COLO668 (cell line): ENCODE measurements around the gene HSPB6.

Experiments
- DNase-seq: peaks from one replicate; lab custom pipeline; 2025; ENCODE audit not compliant: unreplicated experiment; lab: John Stamatoyannopoulos, UW

The HSPB6 gene

DNA sequence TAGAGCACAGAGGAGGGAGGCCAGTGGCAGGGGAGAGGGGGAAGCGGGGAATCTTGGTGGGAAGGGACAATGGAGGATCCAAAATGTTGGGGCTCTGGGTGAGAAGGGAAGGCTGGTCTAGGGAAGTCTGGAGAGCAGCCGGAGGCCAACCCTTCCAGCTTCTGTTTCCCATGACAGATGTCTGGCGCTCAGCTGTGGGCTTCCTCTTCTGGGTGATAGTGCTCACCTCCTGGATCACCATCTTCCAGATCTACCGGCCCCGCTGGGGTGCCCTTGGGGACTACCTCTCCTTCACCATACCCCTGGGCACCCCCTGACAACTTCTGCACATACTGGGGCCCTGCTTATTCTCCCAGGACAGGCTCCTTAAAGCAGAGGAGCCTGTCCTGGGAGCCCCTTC, 10.3 kb downstream of the HSPB6 start:
- DNase-seq = no peak

DNA sequence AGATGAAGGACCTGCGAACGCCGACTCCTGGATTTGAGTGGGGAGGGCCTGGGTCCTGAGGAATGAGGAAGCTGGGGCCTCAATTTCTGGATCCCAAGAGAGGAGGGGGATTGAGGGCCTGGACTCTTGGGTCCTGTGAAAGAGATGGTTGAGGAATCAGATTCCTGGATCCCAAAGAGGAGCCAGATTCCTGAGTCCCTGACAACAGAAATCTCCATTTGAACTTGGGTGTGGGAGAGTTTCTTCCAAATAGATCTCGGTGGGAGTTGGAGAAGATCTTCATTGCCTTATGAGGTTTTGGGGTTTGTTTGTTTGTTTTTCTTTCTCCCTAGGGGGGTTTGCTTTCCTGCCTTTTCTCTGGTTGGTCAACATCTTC, 10.8 kb downstream of the HSPB6 start:
- no peak for DNase-seq

DNA sequence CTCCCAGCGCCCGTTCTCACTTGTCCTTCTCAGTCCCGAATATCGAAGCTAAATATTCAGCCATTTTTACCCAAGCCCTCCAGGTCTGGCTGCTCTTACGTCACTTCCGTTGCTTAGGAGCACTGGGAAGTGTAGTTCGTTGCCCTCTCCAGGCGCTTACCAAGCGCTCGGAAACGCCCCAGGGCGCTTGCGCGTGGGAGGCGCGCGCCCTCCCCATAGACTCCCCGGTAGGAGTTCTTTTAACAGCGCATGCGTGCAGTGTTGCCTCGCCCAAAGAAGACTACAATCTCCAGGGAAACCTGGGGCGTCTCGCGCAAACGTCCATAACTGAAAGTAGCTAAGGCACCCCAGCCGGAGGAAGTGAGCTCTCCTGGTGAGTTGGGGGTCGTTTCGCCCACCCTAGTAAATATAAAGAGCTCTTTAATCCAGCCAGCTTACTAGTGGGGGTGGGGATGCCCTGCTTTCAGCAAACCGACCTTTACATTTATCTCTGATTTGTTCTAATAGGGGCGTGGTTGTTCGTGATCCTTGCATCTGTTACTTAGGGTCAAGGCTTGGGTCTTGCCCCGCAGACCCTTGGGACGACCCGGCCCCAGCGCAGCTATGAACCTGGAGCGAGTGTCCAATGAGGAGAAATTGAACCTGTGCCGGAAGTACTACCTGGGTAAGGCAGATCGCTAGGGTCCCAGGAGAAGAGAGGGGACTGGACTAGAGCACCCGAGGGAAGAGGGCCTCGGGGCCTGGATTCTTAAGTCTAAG, 11.3 kb downstream of the HSPB6 start, which contains the start of the genes PSENEN and U2AF1L4:
Gene PSENEN (plus strand): TSS at position 324 of the 759 bp plus-strand sequence. CDS start 280 bp downstream, at position 604.
Gene U2AF1L4 (minus strand): TSS at position 91 of the 759 bp plus-strand sequence. CDS start 27 bp downstream, at position 64.
- peak; percentile 98 for DNase-seq

DNA sequence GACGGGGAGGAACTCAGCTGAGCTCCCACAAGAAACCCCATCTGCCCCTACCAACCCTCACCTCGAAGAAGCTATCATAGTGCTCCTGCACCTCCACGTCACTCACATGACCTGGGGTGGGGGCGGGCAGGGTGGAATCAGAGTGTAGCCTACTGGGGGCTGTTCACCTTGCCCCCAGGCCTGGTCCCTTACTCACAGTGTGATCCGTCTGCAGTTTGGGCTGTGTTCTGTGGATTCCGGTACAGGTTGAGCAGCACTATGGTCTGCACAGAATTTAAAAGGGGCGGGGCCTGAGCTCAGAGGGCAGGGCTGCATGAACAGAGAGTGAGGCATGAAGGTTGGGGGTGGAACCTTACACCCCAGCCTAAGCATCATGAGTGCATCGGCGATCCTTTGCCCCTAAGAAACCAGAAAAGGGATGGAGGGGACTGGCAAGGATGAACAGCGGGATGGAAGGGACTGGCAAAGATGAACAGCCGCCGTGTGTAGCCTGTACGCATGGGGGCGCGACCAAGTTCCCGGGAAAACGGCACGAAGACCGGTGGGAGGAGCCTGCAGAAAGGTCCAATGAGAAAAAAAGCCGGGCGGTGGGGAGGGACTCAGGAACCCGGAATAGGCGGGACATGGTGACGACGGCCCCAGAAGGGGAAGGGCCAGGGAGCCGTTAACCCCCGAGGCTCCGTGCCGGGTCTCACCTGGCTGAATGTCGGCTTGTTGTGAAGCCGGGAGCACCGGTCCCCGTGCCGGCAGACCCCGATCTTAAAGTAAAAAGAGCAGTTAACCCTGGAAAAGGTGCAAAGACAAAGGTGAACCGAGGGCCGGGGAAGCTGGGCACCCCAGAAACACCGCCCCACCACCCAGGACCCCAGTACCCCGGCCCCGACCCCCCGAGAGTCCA, 12.2 kb downstream of the HSPB6 start:
- peak; percentile 93 for DNase-seq

DNA sequence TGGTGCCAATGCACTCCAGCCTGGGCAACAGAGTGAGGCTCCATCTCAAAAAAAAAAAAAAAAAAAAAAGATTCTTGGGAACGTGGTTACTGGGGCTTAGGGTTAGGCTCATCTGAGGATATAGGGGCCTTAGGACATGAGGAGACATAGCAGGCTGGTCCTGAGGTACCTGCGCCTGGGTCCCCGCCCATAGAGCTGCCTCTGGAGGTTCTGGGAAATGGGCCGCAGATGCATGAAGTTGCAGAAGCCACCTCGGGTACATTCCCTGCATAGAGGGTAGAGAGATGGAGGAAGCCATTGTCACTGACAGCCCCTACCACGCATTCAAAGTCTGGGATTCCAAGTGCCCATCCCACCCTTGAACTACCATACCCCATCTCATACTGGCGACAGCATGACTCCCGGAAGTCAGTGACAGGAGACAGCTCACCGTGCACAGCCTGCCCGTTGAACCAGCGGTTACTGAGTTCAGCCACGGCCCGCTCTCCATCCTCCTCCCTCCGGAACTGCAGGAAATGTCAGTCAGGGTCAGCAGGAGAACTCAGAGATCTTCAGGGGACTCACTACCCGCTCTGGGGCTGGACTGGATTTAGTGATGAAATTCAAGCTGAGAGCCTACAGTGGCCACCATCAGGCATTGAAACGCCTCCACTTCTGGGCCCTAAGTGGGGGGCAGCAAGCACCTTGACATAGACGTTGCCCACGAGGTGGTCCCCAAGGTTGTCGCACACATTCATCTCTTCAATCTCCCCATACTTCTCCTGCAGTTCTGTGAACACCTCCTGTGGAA, 13.0 kb downstream of the HSPB6 start:
- no peak for DNase-seq

DNA sequence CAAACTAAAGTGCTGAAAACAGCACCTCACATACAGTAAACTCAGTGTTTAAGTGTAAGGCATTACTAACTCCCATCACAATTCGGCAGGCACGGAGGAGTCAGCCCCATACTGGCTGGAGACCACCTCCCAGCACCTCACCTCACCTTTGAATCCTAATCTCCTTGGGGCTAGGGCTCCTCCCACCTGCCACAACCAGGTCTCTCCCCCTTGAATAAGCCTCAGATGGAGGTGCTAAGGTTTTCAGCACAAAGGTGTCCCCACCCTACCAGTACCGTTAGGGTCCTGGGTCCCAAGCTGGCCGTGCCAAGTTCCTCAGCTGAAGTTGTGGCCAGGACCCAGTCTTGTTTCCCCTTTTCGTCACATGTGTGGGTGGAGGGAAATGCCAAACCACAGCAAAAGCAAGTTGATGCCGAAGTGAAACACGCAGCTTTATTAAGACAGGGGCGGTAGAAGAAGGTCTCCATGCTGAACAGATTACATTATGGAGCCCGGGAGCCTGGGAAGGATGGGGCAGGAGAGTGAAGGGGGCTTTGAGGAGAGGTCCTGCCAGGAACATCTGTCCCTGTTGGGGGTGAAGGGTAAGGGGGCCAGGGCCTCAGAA, 14.6 kb downstream of the HSPB6 start, which contains the start of gene IGFLR1:
Gene IGFLR1 (minus strand): TSS at position 332 of the 604 bp plus-strand sequence. CDS start 1,272 bp downstream, outside the sequence.
- no peak for DNase-seq

DNA sequence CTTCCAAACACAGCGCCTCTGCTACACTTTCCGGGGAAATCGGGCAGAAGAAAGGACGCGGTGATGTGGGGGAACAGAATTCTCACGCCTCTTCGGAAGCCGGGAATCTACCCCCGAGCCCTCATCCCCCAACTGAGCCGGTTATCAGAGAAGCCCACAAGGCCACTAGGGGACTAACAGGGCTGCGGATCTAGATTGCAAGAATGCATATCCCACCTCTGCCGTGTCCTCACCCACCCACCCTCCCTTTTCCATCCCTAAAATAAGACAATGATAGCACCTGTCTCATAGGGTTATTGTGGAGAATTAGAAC, 15.7 kb downstream of the HSPB6 start:
- DNase-seq = no peak

DNA sequence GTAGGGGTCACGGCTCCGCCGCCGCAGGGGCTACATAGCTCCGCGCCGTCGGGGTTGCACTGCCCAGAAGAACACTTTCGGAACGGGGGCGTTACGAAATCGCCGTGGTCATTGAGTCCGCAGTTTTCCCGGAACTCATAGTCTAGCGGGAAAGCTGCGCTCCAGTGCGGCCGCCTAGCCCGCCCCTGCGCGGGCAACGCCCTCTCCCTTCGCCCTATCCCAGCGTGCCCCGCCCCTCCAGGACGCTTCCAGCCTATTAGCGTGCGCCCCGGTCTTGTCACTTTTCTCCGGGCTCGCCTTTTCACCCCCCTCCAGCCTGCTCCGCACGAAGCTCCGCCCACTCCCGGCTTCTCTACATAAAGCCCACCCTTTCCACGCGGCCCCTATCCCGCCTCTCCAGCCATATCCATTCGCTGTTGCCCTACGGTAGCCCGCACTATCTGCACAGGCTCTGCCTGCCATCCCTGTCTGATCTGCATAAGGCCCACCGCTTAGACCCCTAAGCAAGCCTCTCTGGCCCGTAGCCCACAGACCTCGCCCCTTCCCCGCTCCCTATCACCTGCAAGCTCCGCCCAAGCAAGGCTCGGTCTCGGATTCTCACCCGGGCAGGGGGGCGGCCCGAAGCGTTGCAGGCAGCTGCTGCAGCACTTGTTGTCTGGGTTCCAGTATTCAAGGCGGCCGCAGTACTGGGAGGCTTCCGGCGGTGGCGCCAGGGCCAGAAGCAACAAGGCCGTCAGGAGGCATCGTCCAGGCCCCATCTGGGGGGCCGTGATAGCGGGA, 16.2 kb downstream of the HSPB6 start:
- DNase-seq = peak; percentile 98

DNA sequence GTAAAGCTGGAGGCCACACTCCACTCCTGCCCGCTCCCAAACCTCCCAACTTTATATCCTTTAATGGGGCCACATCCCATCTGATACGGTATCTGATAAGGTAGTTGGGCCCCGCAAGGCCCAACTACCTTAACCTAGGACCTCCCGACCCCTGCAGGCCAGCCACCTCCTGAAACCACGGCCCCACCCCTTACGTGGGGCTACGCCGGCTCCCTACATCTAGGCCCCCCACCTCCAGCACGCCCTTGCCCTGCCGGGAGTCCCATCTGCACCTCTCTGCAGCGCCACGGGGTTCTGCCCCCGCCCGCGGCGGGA, 16.8 kb downstream of the HSPB6 start:
- DNase-seq = no peak

DNA sequence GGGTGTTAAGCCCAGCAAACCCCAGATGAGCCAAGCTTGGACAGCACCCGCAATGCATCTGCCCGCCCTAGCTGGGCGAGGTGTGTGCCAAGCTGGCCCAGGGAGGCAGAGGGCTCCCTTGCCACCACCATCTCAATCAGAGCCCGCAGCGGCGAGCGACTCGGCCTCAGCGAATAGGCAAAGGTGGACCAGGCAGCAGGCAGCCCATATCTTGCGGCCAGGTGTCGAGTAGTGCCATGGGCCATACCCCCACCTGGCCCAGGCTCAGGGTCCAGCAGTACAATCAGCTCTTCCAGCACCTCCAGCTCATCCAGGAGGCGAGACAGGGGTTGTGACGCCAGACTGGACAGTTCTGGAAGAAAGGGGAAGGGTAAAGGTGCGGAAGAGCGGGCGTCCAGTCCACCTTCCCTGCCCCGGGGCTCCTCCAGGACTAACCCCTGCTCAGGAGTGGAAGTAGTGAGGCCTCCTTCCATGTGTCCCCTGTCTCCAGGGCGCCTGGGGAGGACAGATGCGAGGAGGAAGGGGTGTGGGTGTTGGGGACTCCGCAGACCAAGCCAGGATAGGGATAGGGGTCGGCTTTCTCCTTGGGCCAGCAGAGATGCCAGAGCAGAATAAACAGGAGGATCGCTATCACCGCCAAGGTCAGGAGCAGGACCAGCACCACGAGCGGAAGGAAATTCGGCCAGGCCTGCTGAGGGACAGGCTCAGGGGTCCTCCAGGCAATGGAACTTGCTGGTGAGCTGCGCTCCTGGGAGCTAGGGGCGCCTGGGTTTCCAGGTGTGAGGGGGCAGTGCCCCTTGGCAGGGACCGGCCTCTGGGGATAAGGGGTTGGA, 17.3 kb downstream of the HSPB6 start:
- DNase-seq = no peak

DNA sequence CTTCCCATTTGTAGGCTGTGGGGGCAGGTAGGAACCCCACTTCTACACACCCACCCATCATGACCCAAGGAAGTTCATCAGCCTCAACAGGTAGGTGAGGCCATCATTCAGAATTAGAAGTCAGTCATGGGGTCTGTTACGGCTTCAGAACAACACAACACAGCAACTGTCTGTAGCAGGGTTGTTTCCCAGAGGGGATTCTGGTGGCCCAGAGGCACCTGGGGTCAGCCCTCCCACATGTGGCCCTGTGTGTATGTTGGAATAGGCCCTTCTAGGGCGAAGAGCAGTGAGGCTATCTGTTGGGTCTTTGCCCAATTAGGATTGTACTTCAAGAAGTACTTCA, 18.0 kb downstream of the HSPB6 start:
- DNase-seq = no peak

DNA sequence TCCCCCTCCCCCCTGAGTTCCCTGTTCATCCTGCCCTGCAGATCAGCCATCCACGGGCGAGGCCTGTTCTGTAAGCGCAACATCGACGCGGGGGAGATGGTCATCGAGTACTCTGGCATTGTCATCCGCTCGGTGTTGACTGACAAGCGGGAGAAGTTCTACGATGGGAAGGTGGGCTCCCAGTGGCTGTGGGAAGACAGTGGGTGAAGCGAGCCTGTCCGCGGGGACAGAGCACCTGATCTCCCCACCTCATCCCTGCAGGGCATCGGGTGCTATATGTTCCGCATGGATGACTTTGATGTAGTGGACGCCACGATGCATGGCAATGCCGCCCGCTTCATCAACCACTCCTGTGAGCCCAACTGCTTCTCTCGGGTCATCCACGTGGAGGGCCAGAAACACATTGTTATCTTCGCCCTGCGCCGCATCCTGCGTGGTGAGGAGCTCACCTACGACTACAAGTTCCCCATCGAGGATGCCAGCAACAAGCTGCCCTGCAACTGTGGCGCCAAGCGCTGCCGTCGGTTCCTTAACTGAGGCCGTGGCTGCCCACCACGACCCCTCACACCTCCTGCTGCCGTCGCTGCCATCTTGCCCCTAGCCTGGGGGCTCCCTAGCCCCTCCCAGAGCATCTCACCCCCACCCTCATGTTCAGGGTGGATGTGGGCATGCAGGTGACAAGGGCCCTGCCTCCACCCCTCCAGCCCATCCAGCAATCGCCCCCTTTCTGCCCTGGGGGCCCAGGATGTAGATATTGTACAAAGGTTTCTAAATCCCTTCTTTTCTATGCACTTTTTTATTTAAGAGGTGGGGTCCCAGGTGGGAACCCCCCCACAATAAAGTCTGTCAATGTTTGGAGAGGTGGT, 18.6 kb downstream of the HSPB6 start:
- no peak for DNase-seq

DNA sequence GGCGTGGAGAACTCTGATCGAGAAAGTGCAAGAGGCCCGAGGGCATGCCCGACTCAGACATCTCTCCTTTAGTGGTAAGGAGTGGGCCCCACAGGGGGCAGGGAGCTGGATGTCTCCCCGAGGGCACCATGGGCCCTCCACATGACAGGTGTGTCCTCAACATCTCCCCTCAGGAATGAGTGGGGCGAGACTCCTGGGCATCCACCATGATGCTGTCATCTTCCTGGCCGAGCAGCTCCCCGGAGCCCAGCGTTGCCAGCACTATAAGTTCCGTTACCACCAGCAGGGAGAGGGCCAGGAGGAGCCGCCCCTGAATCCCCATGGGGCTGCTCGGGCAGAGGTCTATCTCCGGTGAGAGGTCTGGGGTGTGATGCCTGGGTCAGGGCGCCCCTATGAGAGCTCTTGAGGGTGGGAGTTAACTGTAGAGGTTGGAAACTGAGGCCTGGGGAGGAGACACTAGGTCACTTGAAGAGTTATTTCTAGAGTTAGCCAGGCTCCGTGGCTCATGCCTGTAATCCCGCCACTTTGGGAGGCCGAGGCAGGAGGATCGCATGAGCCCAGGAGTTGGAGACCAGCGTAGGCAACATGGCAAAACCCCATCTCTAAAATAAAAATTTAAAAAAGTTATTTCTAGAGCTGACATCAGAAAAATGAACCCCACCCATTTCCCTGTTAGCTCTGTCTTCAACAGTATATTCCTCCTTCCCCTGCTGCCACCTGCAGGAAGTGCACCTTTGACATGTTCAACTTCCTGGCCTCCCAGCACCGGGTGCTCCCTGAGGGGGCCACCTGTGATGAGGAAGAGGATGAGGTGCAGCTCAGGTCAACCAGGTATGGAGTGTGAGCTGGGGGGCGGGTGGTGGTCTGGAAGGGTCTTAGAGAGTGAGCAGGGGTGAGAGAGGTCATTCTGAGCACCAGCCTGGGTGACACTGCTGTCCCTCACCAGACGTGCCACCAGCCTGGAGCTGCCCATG, 19.6 kb downstream of the HSPB6 start:
- no peak for DNase-seq

DNA sequence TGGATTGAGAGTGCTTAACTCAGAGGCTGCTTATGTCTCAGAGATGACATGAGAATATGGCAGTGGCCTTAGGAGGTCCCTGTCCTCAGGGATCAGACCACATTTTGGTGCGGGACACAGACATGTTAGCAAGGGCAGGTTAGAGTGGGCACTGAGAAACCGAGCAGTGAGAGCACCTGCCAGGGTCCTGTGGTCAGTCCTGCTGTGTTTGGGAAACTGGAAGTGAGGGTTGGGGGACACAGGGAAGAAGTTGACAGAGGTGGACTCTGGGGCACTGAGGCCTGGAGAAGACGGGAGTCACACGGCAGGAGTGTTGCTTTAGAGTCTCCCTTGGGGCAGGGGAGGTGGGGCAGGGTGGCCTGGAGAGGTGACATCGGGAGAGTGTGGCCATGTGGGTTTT, 21.9 kb downstream of the HSPB6 start:
- DNase-seq = no peak

DNA sequence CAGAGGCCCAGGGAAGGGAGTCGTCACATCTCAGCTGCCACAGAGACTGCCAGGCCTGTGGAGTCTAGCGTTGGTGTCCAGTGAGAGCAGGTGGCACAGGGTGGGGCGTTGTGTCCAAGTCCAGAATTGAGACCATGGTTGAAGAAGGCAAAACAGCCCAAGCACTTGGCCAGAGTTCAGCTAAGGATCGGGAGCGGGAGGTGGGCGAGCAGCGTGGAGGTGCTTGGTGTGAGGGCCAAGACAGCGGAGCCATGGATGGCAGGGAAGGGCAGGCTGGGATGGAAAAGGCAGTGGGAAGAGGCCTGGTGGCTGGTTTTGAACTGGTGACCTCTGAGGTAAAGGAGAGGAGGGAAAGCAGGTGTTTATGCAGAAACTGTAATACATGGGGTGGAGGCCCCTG, 22.6 kb downstream of the HSPB6 start:
- no peak for DNase-seq

DNA sequence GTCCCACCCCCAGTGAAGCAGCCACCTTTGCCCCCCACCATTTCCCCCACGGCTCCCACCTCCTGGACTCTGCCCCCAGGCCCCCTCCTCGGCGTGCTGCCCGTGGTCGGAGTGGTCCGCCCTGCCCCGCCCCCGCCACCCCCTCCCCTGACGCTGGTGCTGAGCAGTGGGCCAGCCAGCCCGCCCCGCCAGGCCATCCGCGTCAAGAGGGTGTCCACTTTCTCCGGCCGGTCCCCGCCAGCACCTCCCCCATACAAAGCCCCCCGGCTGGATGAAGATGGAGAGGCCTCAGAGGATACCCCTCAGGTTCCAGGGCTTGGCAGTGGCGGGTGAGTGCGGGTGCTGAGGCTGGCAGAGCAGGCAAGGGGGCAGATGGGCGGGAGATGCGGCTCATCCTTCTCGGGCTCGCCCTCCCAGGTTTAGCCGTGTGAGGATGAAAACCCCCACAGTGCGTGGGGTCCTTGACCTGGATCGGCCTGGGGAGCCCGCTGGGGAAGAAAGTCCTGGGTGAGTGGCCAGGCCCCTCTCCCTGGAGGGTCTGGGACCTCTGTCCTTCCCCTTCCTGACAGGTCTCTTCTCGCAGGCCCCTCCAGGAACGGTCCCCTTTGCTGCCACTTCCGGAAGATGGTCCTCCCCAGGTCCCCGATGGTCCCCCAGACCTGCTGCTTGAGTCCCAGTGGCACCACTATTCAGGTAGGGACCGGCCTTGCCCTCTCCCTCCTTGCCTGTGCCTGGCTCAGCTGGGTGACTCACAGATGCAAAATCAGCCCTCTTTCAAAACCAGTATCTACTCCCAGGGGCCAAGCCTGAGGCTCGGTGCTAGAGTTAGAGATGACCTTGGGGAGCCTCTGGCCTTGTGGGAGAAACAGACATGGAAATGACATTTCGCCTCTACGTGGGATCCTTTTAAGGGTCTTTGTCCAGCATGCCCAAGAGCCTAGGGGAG, 23.4 kb downstream of the HSPB6 start:
- DNase-seq = no peak
